ENCODE data around the gene SCN7A.
A peak's percentile ranks its signal among the peaks of the same experiment; 100 is the strongest.
"Not testable (repeated sequence)": the region's sequence is repeated elsewhere in the genome, so short reads cannot be mapped to it uniquely, and the experiment has no call there.

Gene SCN7A

GRCh38 chr2:166485558-166486178 is 8.4 kb downstream of the SCN7A start:
- no peak for DNase-seq (ENCODE audit: low spot score)
- peak overlapping the region in 1 of 2 donors; percentile 9 for H3K27ac ChIP-seq
- TF ChIP-seq CTCF (IDR thresholded peaks at IDR 0.05), result no peak

GRCh38 chr2:166472332-166472731 is 21.7 kb downstream of the SCN7A start:
- Histone ChIP-seq H3K4me3 (no peak overlapping the region), H3K27ac (no peak overlapping the region)
- no peak for DNase-seq (ENCODE audit: low spot score)
- no peak for TF ChIP-seq CTCF (IDR thresholded peaks at IDR 0.05)

More at GRCh38 chr2:166485558-166486178, 8.4 kb downstream of the SCN7A start:
- H3K4me3 ChIP-seq, result no peak overlapping the region

- DNase-seq (ENCODE audit: low spot score), result no peak
- H3K27ac ChIP-seq, result no peak overlapping the region
- TF ChIP-seq CTCF (IDR thresholded peaks at IDR 0.05), result no peak
- no peak overlapping the region for H3K4me3 ChIP-seq
Observed at GRCh38 chr2:166468124-166469024, 25.7 kb downstream of the SCN7A start.

GRCh38 chr2:166464187-166464586 is 29.9 kb downstream of the SCN7A start:
- no peak for DNase-seq (ENCODE audit: low spot score)
- H3K4me3 ChIP-seq, result no peak overlapping the region
- no peak for TF ChIP-seq CTCF (IDR thresholded peaks at IDR 0.05)
- no peak overlapping the region for H3K27ac ChIP-seq

- no peak for TF ChIP-seq CTCF (IDR thresholded peaks at IDR 0.05)
- H3K4me3 ChIP-seq, result no peak overlapping the region
- DNase-seq (ENCODE audit: low spot score), result no peak
- no peak overlapping the region for H3K27ac ChIP-seq
Observed at GRCh38 chr2:166463640-166464039, 30.4 kb downstream of the SCN7A start.

- no peak for TF ChIP-seq CTCF (IDR thresholded peaks at IDR 0.05)
- H3K27ac ChIP-seq, result no peak overlapping the region
- no peak overlapping the region for H3K4me3 ChIP-seq
- no peak for DNase-seq (ENCODE audit: low spot score)
Observed at GRCh38 chr2:166458674-166459073, 35.4 kb downstream of the SCN7A start.

GRCh38 chr2:166455823-166456222 is 38.2 kb downstream of the SCN7A start:
- H3K27ac ChIP-seq; DNase-seq (ENCODE audit: low spot score); H3K4me3 ChIP-seq: not testable (repeated sequence)

Data from coronary artery (tissue), 2 donors.